ENCODE measurements around the gene PRB3.
A peak's percentile ranks its signal among the peaks of the same experiment; 100 is the strongest.

The PRB3 gene

GRCh38 chr12:11240348-11240930, 29.1 kb downstream of the PRB3 start:
- Histone ChIP-seq H3K4me3 (ENCODE audit: insufficient read length, low read depth) (no peak overlapping the region), H3K9me3 (ENCODE audit: insufficient read depth, low read length) (no peaks in the 10 kb centered on the region), H3K27me3 (ENCODE audit: insufficient read depth, insufficient read length) (no peaks in the 10 kb centered on the region), H3K9ac (ENCODE audit: insufficient read length, low read depth) (no peak overlapping the region), H3K36me3 (ENCODE audit: insufficient read depth, insufficient read length, low read length) (no peaks in the 10 kb centered on the region), H3K4me1 (ENCODE audit: insufficient read depth, insufficient read length) (no peaks in the 10 kb centered on the region)
- TF ChIP-seq SUZ12 (IDR thresholded peaks at IDR 0.05; ENCODE audit: extremely low read depth, insufficient read depth, insufficient read length): no peak
- TF ChIP-seq ZNF274 (IDR thresholded peaks at IDR 0.05; ENCODE audit: low read depth, low read length): no peak
- no peak for TF ChIP-seq YY1 (IDR thresholded peaks at IDR 0.05; ENCODE audit: insufficient read depth, insufficient read length)
- DNase-seq (ENCODE audit: low read depth, low spot score): no peak

- H3K27me3 ChIP-seq (ENCODE audit: insufficient read depth, insufficient read length): no peaks in the 10 kb centered on the region
Observed at GRCh38 chr12:11238275-11238674, 31.2 kb downstream of the PRB3 start.

GRCh38 chr12:11233532-11233931, 36.0 kb downstream of the PRB3 start:
- no peaks in the 10 kb centered on the region for H3K4me1 ChIP-seq (ENCODE audit: insufficient read depth, insufficient read length)
- H3K4me3 ChIP-seq (ENCODE audit: insufficient read length, low read depth): no peak overlapping the region
- H3K27me3 ChIP-seq (ENCODE audit: insufficient read depth, insufficient read length): no peaks in the 10 kb centered on the region
- H3K36me3 ChIP-seq (ENCODE audit: insufficient read depth, insufficient read length, low read length): no peaks in the 10 kb centered on the region
- TF ChIP-seq ZNF274 (IDR thresholded peaks at IDR 0.05; ENCODE audit: low read depth, low read length): no peak
- TF ChIP-seq YY1 (IDR thresholded peaks at IDR 0.05; ENCODE audit: insufficient read depth, insufficient read length): no peak
- no peak for TF ChIP-seq SUZ12 (IDR thresholded peaks at IDR 0.05; ENCODE audit: extremely low read depth, insufficient read depth, insufficient read length)
- no peaks in the 10 kb centered on the region for H3K9me3 ChIP-seq (ENCODE audit: insufficient read depth, low read length)
- DNase-seq (ENCODE audit: low read depth, low spot score): no peak
- H3K9ac ChIP-seq (ENCODE audit: insufficient read length, low read depth): no peak overlapping the region

More at GRCh38 chr12:11238275-11238674, 31.2 kb downstream of the PRB3 start:
- H3K36me3 ChIP-seq (ENCODE audit: insufficient read depth, insufficient read length, low read length): no peaks in the 10 kb centered on the region
- H3K9ac ChIP-seq (ENCODE audit: insufficient read length, low read depth): no peak overlapping the region
- DNase-seq (ENCODE audit: low read depth, low spot score): no peak
- TF ChIP-seq YY1 (IDR thresholded peaks at IDR 0.05; ENCODE audit: insufficient read depth, insufficient read length) (no peak), ZNF274 (IDR thresholded peaks at IDR 0.05; ENCODE audit: low read depth, low read length) (no peak), SUZ12 (IDR thresholded peaks at IDR 0.05; ENCODE audit: extremely low read depth, insufficient read depth, insufficient read length) (no peak)
- H3K4me1 ChIP-seq (ENCODE audit: insufficient read depth, insufficient read length): no peaks in the 10 kb centered on the region
- H3K9me3 ChIP-seq (ENCODE audit: insufficient read depth, low read length): no peaks in the 10 kb centered on the region
- H3K4me3 ChIP-seq (ENCODE audit: insufficient read length, low read depth): no peak overlapping the region

GRCh38 chr12:11228296-11228879, 41.1 kb downstream of the PRB3 start:
- TF ChIP-seq ZNF274 (IDR thresholded peaks at IDR 0.05; ENCODE audit: low read depth, low read length): no peak
- no peak for TF ChIP-seq YY1 (IDR thresholded peaks at IDR 0.05; ENCODE audit: insufficient read depth, insufficient read length)
- no peak for TF ChIP-seq SUZ12 (IDR thresholded peaks at IDR 0.05; ENCODE audit: extremely low read depth, insufficient read depth, insufficient read length)
- H3K36me3 ChIP-seq (ENCODE audit: insufficient read depth, insufficient read length, low read length): no peaks in the 10 kb centered on the region
- H3K27me3 ChIP-seq (ENCODE audit: insufficient read depth, insufficient read length): no peaks in the 10 kb centered on the region

GRCh38 chr12:11227373-11227772, 42.1 kb downstream of the PRB3 start:
- H3K27me3 ChIP-seq (ENCODE audit: insufficient read depth, insufficient read length): no peaks in the 10 kb centered on the region
- DNase-seq (ENCODE audit: low read depth, low spot score): no peak
- no peak overlapping the region for H3K4me3 ChIP-seq (ENCODE audit: insufficient read length, low read depth)
- no peaks in the 10 kb centered on the region for H3K9me3 ChIP-seq (ENCODE audit: insufficient read depth, low read length)
- TF ChIP-seq YY1 (IDR thresholded peaks at IDR 0.05; ENCODE audit: insufficient read depth, insufficient read length) (no peak), SUZ12 (IDR thresholded peaks at IDR 0.05; ENCODE audit: extremely low read depth, insufficient read depth, insufficient read length) (no peak), ZNF274 (IDR thresholded peaks at IDR 0.05; ENCODE audit: low read depth, low read length) (no peak)
- no peaks in the 10 kb centered on the region for H3K36me3 ChIP-seq (ENCODE audit: insufficient read depth, insufficient read length, low read length)
- H3K9ac ChIP-seq (ENCODE audit: insufficient read length, low read depth): no peak overlapping the region
- H3K4me1 ChIP-seq (ENCODE audit: insufficient read depth, insufficient read length): no peaks in the 10 kb centered on the region

More at GRCh38 chr12:11228296-11228879, 41.1 kb downstream of the PRB3 start:
- no peak overlapping the region for H3K9ac ChIP-seq (ENCODE audit: insufficient read length, low read depth)
- peak; percentile 91 for DNase-seq (ENCODE audit: low read depth, low spot score)
- no peaks in the 10 kb centered on the region for H3K9me3 ChIP-seq (ENCODE audit: insufficient read depth, low read length)
- H3K4me3 ChIP-seq (ENCODE audit: insufficient read length, low read depth): no peak overlapping the region
- no peaks in the 10 kb centered on the region for H3K4me1 ChIP-seq (ENCODE audit: insufficient read depth, insufficient read length)

All from NT2/D1 (cell line).